HCT116 (cell line): ENCODE data around the gene POLDIP2. TPM values are rescaled to one million over a fixed set of nuclear protein-coding genes. Genes with fewer than 3 reads are reported as not detected.

Source experiments
- ATAC-seq: fragments of 200-7000 bp; cut with Tn5 transposase; 2 replicates; pipeline ENCODE4 v1.9.1; 2020; ENCODE audit warnings: mild to moderate bottlenecking, moderate library complexity
- BruUV-seq: library from RNA; stranded (reverse); fragments of 400-500 nt; replicated peaks from 2 replicates; lab custom pipeline; 2021; lab: Mats Ljungman, UMichigan
- CTCF ChIA-PET: fragments of 300-600 bp; sonication (Branson Sonifier 250); formaldehyde crosslinking; loops from one replicate; lab custom pipeline; 2021; ENCODE audit warnings: antibody characterized with exemption; lab: Charles Lee
- POLR2A ChIA-PET: fragments of 300-600, 350-600 bp; sonication (Branson Sonifier 250); formaldehyde crosslinking; loops from one replicate; lab custom pipeline; 2021; ENCODE audit warnings: antibody characterized with exemption; lab: Charles Lee
- RAD21 ChIA-PET, 2 experiments: fragments of 300-600 bp; sonication (Branson Sonifier 250); formaldehyde crosslinking; loops; one replicate each; lab custom pipeline; 2023; ENCODE audit warnings: low total read pairs in 2 of 2; ENCODE audit not compliant: uncharacterized antibody in 2 of 2, unreplicated experiment in 2 of 2, low non-redundant PET in 1 of 2; lab: Charles Lee
- DNase-seq: peaks from one replicate; pipeline ENCODE4 v3.0.0-alpha.2; 2010; ENCODE audit warnings: low read depth, low spot score
- H2AFZ ChIP-seq: fragments of 200-600 bp; shearing (Covaris generic), sonication (generic); 2 replicates; pipeline ENCODE4 v1.6.1; 2017; ENCODE audit warnings: low read depth, mixed run types, mixed read lengths, antibody characterized with exemption, low read length; ENCODE audit not compliant: poor library complexity, severe bottlenecking
- H3K27ac ChIP-seq: 2 replicates; pipeline ENCODE4 v1.5.1; 2012; ENCODE audit warnings: low read depth, low read length
- H3K27me3 ChIP-seq: fragments of 200-600 bp; sonication (generic); 2 replicates; pipeline ENCODE4 v1.6.1; 2016; ENCODE audit warnings: mixed run types, low read length, mixed read lengths; ENCODE audit not compliant: insufficient read depth
- H3K36me3 ChIP-seq, 2 experiments: fragments of 200-500 bp in 1 of 2; fragments of 200-600 bp in 1 of 2; sonication (Bioruptor generic) in 1 of 2; sonication (generic) in 1 of 2; 2 replicates each; pipeline versions ENCODE4 v1.5.1 to v1.6.1; 2014 to 2016; ENCODE audit warnings: low read length in 2 of 2, inconsistent platforms in 1 of 2, mixed read lengths in 1 of 2, mixed run types in 1 of 2; ENCODE audit not compliant: insufficient read depth in 2 of 2, control insufficient read depth in 1 of 2
- H3K4me1 ChIP-seq, 2 experiments: fragments of 200-600 bp in 1 of 2; sonication (generic) in 1 of 2; 2 replicates each; pipeline versions ENCODE4 v1.5.1 to v1.6.1; 2012 to 2017; ENCODE audit warnings: low read length in 2 of 2, inconsistent platforms in 1 of 2, mild to moderate bottlenecking in 1 of 2, mixed read lengths in 1 of 2, mixed run types in 1 of 2, moderate library complexity in 1 of 2; ENCODE audit not compliant: insufficient read depth in 2 of 2, control insufficient read depth in 1 of 2
- H3K4me2 ChIP-seq: fragments of 200-600 bp; sonication (generic); 2 replicates; pipeline ENCODE4 v1.6.1; 2017; ENCODE audit warnings: mixed run types, low read length, mixed read lengths
- H3K4me3 ChIP-seq, 2 experiments: fragments of 200-600 bp in 1 of 2; sonication (generic) in 1 of 2; replicated peaks in 1 of 2; 2 replicates each; pipeline ENCODE4 v1.5.1; 2011 to 2016; ENCODE audit warnings: low read length in 2 of 2, control low read depth in 1 of 2, low read depth in 1 of 2, mild to moderate bottlenecking in 1 of 2, mixed read lengths in 1 of 2, mixed run types in 1 of 2
- H3K79me2 ChIP-seq: fragments of 200-600 bp; sonication (generic); 2 replicates; pipeline ENCODE4 v1.6.1; 2017; ENCODE audit warnings: mild to moderate bottlenecking, mixed run types, low read length, moderate library complexity, mixed read lengths; ENCODE audit not compliant: insufficient read depth
- H3K9ac ChIP-seq: fragments of 200-600 bp; sonication (generic); 2 replicates; pipeline ENCODE4 v1.6.1; 2016; ENCODE audit warnings: low read length, mixed read lengths
- H3K9me2 ChIP-seq: fragments of 200-600 bp; sonication (generic), shearing (Covaris generic); 2 replicates; pipeline ENCODE4 v1.6.1; 2017; ENCODE audit warnings: mixed run types, mild to moderate bottlenecking, moderate library complexity; ENCODE audit not compliant: insufficient read depth
- H3K9me3 ChIP-seq, 2 experiments: fragments of 200-500 bp in 1 of 2; fragments of 200-600 bp in 1 of 2; sonication (Bioruptor generic) in 1 of 2; sonication (generic) in 1 of 2; 2 replicates each; pipeline ENCODE4 v1.6.1; 2014 to 2017; ENCODE audit warnings: low read length in 2 of 2, mixed read lengths in 2 of 2, inconsistent platforms in 1 of 2, low read depth in 1 of 2, mild to moderate bottlenecking in 1 of 2, mixed run types in 1 of 2, moderate library complexity in 1 of 2; ENCODE audit not compliant: control insufficient read depth in 1 of 2, insufficient read depth in 1 of 2
- H4K20me1 ChIP-seq: fragments of 200-600 bp; sonication (generic), shearing (Covaris generic); 2 replicates; pipeline ENCODE4 v1.6.1; 2017; ENCODE audit warnings: mixed run types, mild to moderate bottlenecking, moderate library complexity; ENCODE audit not compliant: insufficient read depth
- ATF3 ChIP-seq: IDR thresholded peaks from 2 replicates; pipeline ENCODE4 v1.6.1; 2012
- CEBPB ChIP-seq: IDR thresholded peaks from 2 replicates; pipeline ENCODE4 v1.6.1; 2012; ENCODE audit warnings: low read depth
- CTCF ChIP-seq, 3 experiments: fragments of 200-600 bp in 1 of 3; sonication (generic) in 1 of 3; IDR thresholded peaks in 2 of 3; conservative IDR thresholded peaks in 1 of 3; 2 replicates each; pipeline ENCODE4 v1.5.1; 2012 to 2017; ENCODE audit warnings: low read depth in 2 of 3, low read length in 2 of 3, antibody characterized with exemption in 1 of 3, borderline replicate concordance in 1 of 3, control low read depth in 1 of 3, mild to moderate bottlenecking in 1 of 3, mixed read lengths in 1 of 3, mixed run types in 1 of 3, moderate library complexity in 1 of 3; ENCODE audit not compliant: insufficient read depth in 1 of 3
- EGR1 ChIP-seq: IDR thresholded peaks from 2 replicates; pipeline ENCODE4 v1.6.1; 2012; ENCODE audit warnings: low read depth
- ELF1 ChIP-seq: IDR thresholded peaks from 2 replicates; pipeline ENCODE4 v1.6.1; 2012; ENCODE audit warnings: low read depth, borderline replicate concordance
- EZH2phosphoT487 ChIP-seq: fragments of 200-600 bp; IDR thresholded peaks from 2 replicates; pipeline ENCODE4 v1.6.1; 2018; ENCODE audit warnings: antibody characterized with exemption, borderline replicate concordance
- FOSL1 ChIP-seq: IDR thresholded peaks from 2 replicates; pipeline ENCODE4 v1.6.1; 2012; ENCODE audit warnings: low read depth
- JUND ChIP-seq: IDR thresholded peaks from 2 replicates; pipeline ENCODE4 v1.6.1; 2012
- MAX ChIP-seq: IDR thresholded peaks from 2 replicates; pipeline ENCODE4 v1.6.1; 2012
- POLR2A ChIP-seq: IDR thresholded peaks from 2 replicates; pipeline ENCODE4 v1.7.0; 2011; ENCODE audit warnings: borderline replicate concordance; ENCODE audit not compliant: insufficient read depth, insufficient read length; ENCODE audit errors: extremely low read depth
- RAD21 ChIP-seq: IDR thresholded peaks from 2 replicates; pipeline ENCODE4 v1.6.1; 2012; ENCODE audit warnings: low read depth, mild to moderate bottlenecking
- SIN3A ChIP-seq: IDR thresholded peaks from 2 replicates; pipeline ENCODE4 v1.6.1; 2012; ENCODE audit warnings: low read depth
- SP1 ChIP-seq: IDR thresholded peaks from 2 replicates; pipeline ENCODE4 v1.6.1; 2012; ENCODE audit warnings: low read depth
- ZBTB33 ChIP-seq: IDR thresholded peaks from 2 replicates; pipeline ENCODE4 v1.6.1; 2011; ENCODE audit warnings: mild to moderate bottlenecking, low read length, moderate library complexity; ENCODE audit not compliant: insufficient replicate concordance; ENCODE audit errors: extremely low read depth
- ZFX ChIP-seq: fragments of 450-650 bp; IDR thresholded peaks from 2 replicates; pipeline ENCODE4 v1.6.1; 2017
- ZNF274 ChIP-seq: fragments of 200-500 bp; sonication (Bioruptor generic); IDR thresholded peaks from 2 replicates; pipeline ENCODE4 v1.6.1; 2014; ENCODE audit warnings: mild to moderate bottlenecking, low read depth, low read length, inconsistent platforms
- intact Hi-C: fragments of 100-400 bp; cut with micrococcal nuclease; formaldehyde crosslinking; loops from 2 replicates; pipeline ENCODE4 v1.10.0; 2022
- total RNA-seq: library from RNA; stranded (reverse); gene quantifications from one replicate; pipeline ENCODE4 v1.2.1, GENCODE V29; 2021; ENCODE audit not compliant: unreplicated experiment

POLDIP2 gene
- total RNA-seq, 1 experiment from 2014 or later = 78.0 TPM

GRCh38 chr17:28391401-28391800 is 34.1 kb upstream of the POLDIP2 start:
- CTCF ChIA-PET = no interaction called here
- Histone ChIP-seq H3K4me3 (no peak overlapping the region), H3K9me3 (no peaks in the 10 kb centered on the region), H3K79me2 (no peaks in the 10 kb centered on the region), H3K9ac (no peak overlapping the region), H3K4me2 (no peak overlapping the region), H2AFZ (no peak overlapping the region), H4K20me1 (no peaks in the 10 kb centered on the region), H3K27ac (no peak overlapping the region), H3K27me3 (no peaks in the 10 kb centered on the region), H3K9me2 (no peaks in the 10 kb centered on the region), H3K4me1 (no peaks in the 10 kb centered on the region), H3K36me3 (no peaks in the 10 kb centered on the region)
- BruUV-seq = no TSS peak
- DNase-seq (no peak), ATAC-seq (no peak)
- POLR2A ChIA-PET = no interaction called here
- TF ChIP-seq CEBPB (no peak), JUND (no peak), EGR1 (no peak), SIN3A (no peak), ELF1 (no peak), POLR2A (no peak), MAX (no peak), CTCF (IDR thresholded peaks at IDR 0.05 in 2 of 3, conservative IDR thresholded peaks at IDR 0.05 in 1 of 3; ENCODE audit: borderline replicate concordance in 1 of 3, insufficient read depth in 1 of 3, low read depth in 2 of 3, low read length in 2 of 3) (no peak), ZFX (no peak)
- intact Hi-C loops = no loop called here
- RAD21 ChIA-PET = no interaction called here

- Histone ChIP-seq H3K27ac (no peak overlapping the region), H3K9me2 (no peaks in the 10 kb centered on the region), H4K20me1 (no peaks in the 10 kb centered on the region), H3K27me3 (no peaks in the 10 kb centered on the region), H3K9me3 (no peaks in the 10 kb centered on the region), H3K9ac (no peak overlapping the region), H3K79me2 (no peaks in the 10 kb centered on the region), H3K4me3 (no peak overlapping the region), H3K36me3 (no peaks in the 10 kb centered on the region), H3K4me2 (no peak overlapping the region), H3K4me1 (no peaks in the 10 kb centered on the region), H2AFZ (no peak overlapping the region)
- ChIA-PET POLR2A (no interaction called here), RAD21 (no interaction called here), CTCF (no interaction called here)
- intact Hi-C loops = no loop called here
- TF ChIP-seq RAD21 (no peak), ZBTB33 (no peak), EGR1 (no peak), SP1 (no peak), ZNF274 (no peak), ATF3 (no peak), EZH2phosphoT487 (no peak), CEBPB (no peak), FOSL1 (no peak)
- no TSS peak for BruUV-seq
- ATAC-seq (no peak), DNase-seq (no peak)
Measured at GRCh38 chr17:28390984-28391383, 33.7 kb upstream of the POLDIP2 start.
